Measurements from ENCODE around the gene TOGARAM2.

Gene TOGARAM2

GRCh38 chr2:29061616-29062015 lies 80.5 kb downstream of the TOGARAM2 start:
- Histone ChIP-seq H3K9me3 (ENCODE audit: control insufficient read depth, insufficient read depth, low read depth, low read length) (no peaks in the 10 kb centered on the region), H3K27ac (ENCODE audit: extremely low read depth, low read depth, low read length) (no peak overlapping the region), H3K4me1 (ENCODE audit: control insufficient read depth, insufficient read depth, low read length) (no peaks in the 10 kb centered on the region), H3K4me3 (ENCODE audit: low read depth, low read length) (no peak overlapping the region), H3K36me3 (ENCODE audit: control insufficient read depth in 2 of 2, insufficient read depth in 1 of 2, low read length in 2 of 2) (no peaks in the 10 kb centered on the region)
- CTCF ChIA-PET, result interaction anchor here (0.6 kb wide), 1 partner anchor 1470 kb away, joined by 3 read pairs; no protein-coding TSS in a partner anchor
- POLR2A ChIA-PET, result no interaction called here
- TF ChIP-seq AEBP2 (tag by site-specific recombination; IDR thresholded peaks at IDR 0.05; ENCODE audit: borderline replicate concordance), result no peak
- no peak for TF ChIP-seq ZNF121 (tag by site-specific recombination; IDR thresholded peaks at IDR 0.05)
- TF ChIP-seq SCRT2 (tag by site-specific recombination; IDR thresholded peaks at IDR 0.05), result no peak
- TF ChIP-seq ZNF529 (tag by site-specific recombination; IDR thresholded peaks at IDR 0.05; ENCODE audit: insufficient replicate concordance), result no peak
- TF ChIP-seq OSR2 (tag by site-specific recombination; IDR thresholded peaks at IDR 0.05), result no peak
- TF ChIP-seq TSHZ1 (tag by site-specific recombination; IDR thresholded peaks at IDR 0.05; ENCODE audit: borderline replicate concordance), result no peak
- TF ChIP-seq ZNF292 (tag by site-specific recombination; IDR thresholded peaks at IDR 0.05; ENCODE audit: borderline replicate concordance, low read depth), result no peak
- no peak for TF ChIP-seq ZNF223 (tag by site-specific recombination; IDR thresholded peaks at IDR 0.05)

- H3K36me3 ChIP-seq (ENCODE audit: control insufficient read depth in 2 of 2, insufficient read depth in 1 of 2, low read length in 2 of 2), result no peaks in the 10 kb centered on the region
- ChIA-PET POLR2A (no interaction called here), CTCF (no interaction called here)
Observed at GRCh38 chr2:29062371-29062770, 81.3 kb downstream of the TOGARAM2 start.

GRCh38 chr2:29063056-29063455 lies 82.0 kb downstream of the TOGARAM2 start:
- Histone ChIP-seq H3K36me3 (ENCODE audit: control insufficient read depth in 2 of 2, insufficient read depth in 1 of 2, low read length in 2 of 2) (no peaks in the 10 kb centered on the region), H3K4me3 (ENCODE audit: low read depth, low read length) (no peak overlapping the region), H3K4me1 (ENCODE audit: control insufficient read depth, insufficient read depth, low read length) (no peaks in the 10 kb centered on the region), H3K9me3 (ENCODE audit: control insufficient read depth, insufficient read depth, low read depth, low read length) (no peaks in the 10 kb centered on the region), H3K27ac (ENCODE audit: extremely low read depth, low read depth, low read length) (no peak overlapping the region)
- CTCF ChIA-PET, result no interaction called here
- POLR2A ChIA-PET, result no interaction called here
- TF ChIP-seq RBAK (tag by site-specific recombination; IDR thresholded peaks at IDR 0.05) (no peak), SP2 (tag by site-specific recombination; IDR thresholded peaks at IDR 0.05) (no peak), ZNF274 (IDR thresholded peaks at IDR 0.05; ENCODE audit: low read length) (no peak), ZNF274 (tag by site-specific recombination; IDR thresholded peaks at IDR 0.05; ENCODE audit: borderline replicate concordance) (no peak), ATF2 (tag by site-specific recombination; IDR thresholded peaks at IDR 0.05; ENCODE audit: low read depth) (no peak), INSM2 (tag by site-specific recombination; IDR thresholded peaks at IDR 0.05) (no peak), ZNF157 (tag by site-specific recombination; IDR thresholded peaks at IDR 0.05) (no peak), ZNF138 (tag by site-specific recombination; IDR thresholded peaks at IDR 0.05; ENCODE audit: borderline replicate concordance) (no peak), ZNF184 (tag by site-specific recombination; IDR thresholded peaks at IDR 0.05) (no peak), ZNF223 (tag by site-specific recombination; IDR thresholded peaks at IDR 0.05) (no peak), ZNF521 (tag by site-specific recombination; IDR thresholded peaks at IDR 0.05) (no peak), ZNF248 (tag by site-specific recombination; IDR thresholded peaks at IDR 0.05) (no peak), ZNF23 (tag by site-specific recombination; IDR thresholded peaks at IDR 0.05; ENCODE audit: borderline replicate concordance) (no peak), ZNF561 (tag by site-specific recombination; IDR thresholded peaks at IDR 0.05; ENCODE audit: borderline replicate concordance) (no peak), ZNF114 (tag by site-specific recombination; IDR thresholded peaks at IDR 0.05) (no peak)

More at GRCh38 chr2:29062371-29062770, 81.3 kb downstream of the TOGARAM2 start:
- no peak overlapping the region for H3K4me3 ChIP-seq (ENCODE audit: low read depth, low read length)
- H3K9me3 ChIP-seq (ENCODE audit: control insufficient read depth, insufficient read depth, low read depth, low read length), result no peaks in the 10 kb centered on the region
- no peak overlapping the region for H3K27ac ChIP-seq (ENCODE audit: extremely low read depth, low read depth, low read length)
- no peak for TF ChIP-seq ZNF473 (tag by site-specific recombination; IDR thresholded peaks at IDR 0.05)
- TF ChIP-seq ZBTB7A (tag by site-specific recombination; IDR thresholded peaks at IDR 0.05; ENCODE audit: low read depth), result no peak
- no peak for TF ChIP-seq ZNF239 (tag by site-specific recombination; IDR thresholded peaks at IDR 0.05)
- no peak for TF ChIP-seq ZNF555 (tag by site-specific recombination; conservative IDR thresholded peaks at IDR 0.05)
- H3K4me1 ChIP-seq (ENCODE audit: control insufficient read depth, insufficient read depth, low read length), result no peaks in the 10 kb centered on the region
